Measurements from ENCODE around the gene RICTOR.

GRCh38 chr5:39092581-39093351 lies 18.6 kb upstream of the RICTOR start:
- TF ChIP-seq POLR2A (IDR thresholded peaks at IDR 0.05) (no peak), POLR2AphosphoS5 (IDR thresholded peaks at IDR 0.05) (no peak)
